BLaER1 treated with 17β-estradiol and CSF1 and Interleukin-3, amounts not matched to agents 10 nM and 100 nM (cell line): ENCODE measurements around the gene ADAM15.

Experiments
- H3K27ac ChIP-seq, 11 experiments: shearing (Covaris generic); formaldehyde crosslinking; 2 replicates each; pipeline ENCODE4 v1.8.1; 2022
- H3K27me3 ChIP-seq, 11 experiments: shearing (Covaris generic); formaldehyde crosslinking; 2 replicates each; pipeline ENCODE4 v1.8.1; 2022
- H3K36me3 ChIP-seq, 11 experiments: shearing (Covaris generic); formaldehyde crosslinking; 2 replicates each; pipeline ENCODE4 v1.8.1; 2022
- H3K4me1 ChIP-seq, 10 experiments: shearing (Covaris generic); formaldehyde crosslinking; 2 replicates each; pipeline ENCODE4 v1.8.1; 2022
- H3K4me2 ChIP-seq, 11 experiments: shearing (Covaris generic); formaldehyde crosslinking; 2 replicates each; pipeline ENCODE4 v1.8.1; 2022
- H3K4me3 ChIP-seq, 10 experiments: shearing (Covaris generic); formaldehyde crosslinking; 2 replicates each; pipeline ENCODE4 v1.8.1; 2022
- H3K9ac ChIP-seq, 11 experiments: shearing (Covaris generic); formaldehyde crosslinking; 2 replicates each; pipeline ENCODE4 v1.8.1; 2022
- H3K9me3 ChIP-seq, 11 experiments: shearing (Covaris generic); formaldehyde crosslinking; replicated peaks in 1 of 11; 2 replicates each; pipeline ENCODE4 v1.8.1; 2022
- H4K20me1 ChIP-seq, 11 experiments: shearing (Covaris generic); formaldehyde crosslinking; 2 replicates each; pipeline ENCODE4 v1.8.1; 2022
- Cebpa-rat ChIP-seq, 11 experiments: shearing (Covaris generic); IDR thresholded peaks; 2 replicates each; pipeline ENCODE4 v1.8.1; 2022

ADAM15 gene

GRCh38 chr1:155004352-155005075, 46.6 kb upstream of the ADAM15 start:
- peak overlapping the region; percentile 78 to 93 (median 87) for H3K27ac ChIP-seq
- peaks cover 55 to 72% (median 69%) of the 10 kb centered on the region in 10 experiments for H3K4me1 ChIP-seq
- H3K9ac ChIP-seq: peak overlapping the region; percentile 83 to 97 (median 87)
- peaks cover 0 to 15% (median 0%) of the 10 kb centered on the region in 11 experiments; a peak in 1 of 22 replicates for H4K20me1 ChIP-seq
- no peaks in the 10 kb centered on the region for H3K9me3 ChIP-seq
- no peaks in the 10 kb centered on the region for H3K27me3 ChIP-seq
- H3K4me2 ChIP-seq: peak overlapping the region; percentile 95 to 100 (median 98)
- no peaks in the 10 kb centered on the region; a peak in 1 of 22 replicates for H3K36me3 ChIP-seq
- H3K4me3 ChIP-seq: peak overlapping the region; percentile 80 to 99 (median 92)
- no peak for TF ChIP-seq Cebpa-rat (IDR thresholded peaks at IDR 0.05)

GRCh38 chr1:155005076-155006011, 45.8 kb upstream of the ADAM15 start:
- Histone ChIP-seq H3K4me3 (peak overlapping the region; percentile 80 to 99 (median 92)), H3K9me3 (no peaks in the 10 kb centered on the region)

GRCh38 chr1:155006601-155007101, 44.5 kb upstream of the ADAM15 start:
- Histone ChIP-seq H3K9me3 (no peaks in the 10 kb centered on the region), H3K4me1 (peaks cover 69 to 79% (median 77%) of the 10 kb centered on the region in 10 experiments), H4K20me1 (peaks cover 0 to 15% (median 0%) of the 10 kb centered on the region in 11 experiments; a peak in 1 of 22 replicates), H3K4me2 (peak overlapping the region; percentile 95 to 100 (median 98)), H3K27me3 (no peaks in the 10 kb centered on the region), H3K27ac (peak overlapping the region; percentile 78 to 93 (median 87)), H3K9ac (peak overlapping the region; percentile 75 to 97 (median 85); a peak in 21 of 22 replicates), H3K4me3 (peak overlapping the region; percentile 16 to 99 (median 62); a peak in 15 of 20 replicates), H3K36me3 (peaks cover 0 to 9% (median 3%) of the 10 kb centered on the region in 11 experiments; a peak in 6 of 22 replicates)
- TF ChIP-seq Cebpa-rat (IDR thresholded peaks at IDR 0.05): no peak

More at GRCh38 chr1:155005076-155006011, 45.8 kb upstream of the ADAM15 start:
- Histone ChIP-seq H4K20me1 (peaks cover 0 to 15% (median 0%) of the 10 kb centered on the region in 11 experiments; a peak in 1 of 22 replicates), H3K9ac (peak overlapping the region; percentile 83 to 97 (median 87)), H3K4me2 (peak overlapping the region; percentile 95 to 100 (median 98)), H3K27me3 (no peaks in the 10 kb centered on the region), H3K36me3 (no peaks in the 10 kb centered on the region; a peak in 1 of 22 replicates), H3K4me1 (peaks cover 56 to 72% (median 69%) of the 10 kb centered on the region in 10 experiments), H3K27ac (peak overlapping the region; percentile 78 to 93 (median 87))
- TF ChIP-seq Cebpa-rat (IDR thresholded peaks at IDR 0.05): no peak

GRCh38 chr1:155007251-155007828, 43.8 kb upstream of the ADAM15 start:
- peak overlapping the region in 7 of 10 experiments; percentile 11 to 99 (median 68); a peak in 11 of 20 replicates for H3K4me3 ChIP-seq
- peaks cover 0 to 9% (median 3%) of the 10 kb centered on the region in 11 experiments; a peak in 6 of 22 replicates for H3K36me3 ChIP-seq
- no peaks in the 10 kb centered on the region for H3K9me3 ChIP-seq
- H3K4me1 ChIP-seq: peaks cover 76 to 86% (median 84%) of the 10 kb centered on the region in 10 experiments
- peak overlapping the region; percentile 29 to 93 (median 86); a peak in 21 of 22 replicates for H3K27ac ChIP-seq
- no peak for TF ChIP-seq Cebpa-rat (IDR thresholded peaks at IDR 0.05)
- H3K4me2 ChIP-seq: peak overlapping the region; percentile 95 to 100 (median 98)
- H3K9ac ChIP-seq: peak overlapping the region; percentile 50 to 97 (median 75); a peak in 20 of 22 replicates
- H4K20me1 ChIP-seq: peaks cover 0 to 15% (median 0%) of the 10 kb centered on the region in 11 experiments; a peak in 6 of 22 replicates
- H3K27me3 ChIP-seq: no peaks in the 10 kb centered on the region

GRCh38 chr1:155008015-155008941, 42.8 kb upstream of the ADAM15 start:
- no peaks in the 10 kb centered on the region for H3K9me3 ChIP-seq
- no peaks in the 10 kb centered on the region for H3K27me3 ChIP-seq
- H4K20me1 ChIP-seq: peaks cover 0 to 15% (median 0%) of the 10 kb centered on the region in 11 experiments; a peak in 7 of 22 replicates
- peak overlapping the region; percentile 5 to 99 (median 54); a peak in 16 of 20 replicates for H3K4me3 ChIP-seq
- H3K36me3 ChIP-seq: peaks cover 0 to 14% (median 3%) of the 10 kb centered on the region in 11 experiments; a peak in 6 of 22 replicates
- peak in 1 of 11 experiments; percentile 51; a peak in 1 of 22 replicates for TF ChIP-seq Cebpa-rat (IDR thresholded peaks at IDR 0.05)
- H3K9ac ChIP-seq: peak overlapping the region; percentile 50 to 97 (median 75)
- peak overlapping the region; percentile 29 to 93 (median 86); a peak in 21 of 22 replicates for H3K27ac ChIP-seq
- peak overlapping the region; percentile 95 to 100 (median 98) for H3K4me2 ChIP-seq
- peaks cover 85 to 95% (median 93%) of the 10 kb centered on the region in 10 experiments for H3K4me1 ChIP-seq

GRCh38 chr1:155009221-155009711, 41.9 kb upstream of the ADAM15 start:
- Histone ChIP-seq H3K9ac (peak overlapping the region; percentile 44 to 97 (median 75); a peak in 19 of 22 replicates), H3K27me3 (no peaks in the 10 kb centered on the region), H3K4me3 (peak overlapping the region in 8 of 10 experiments; percentile 15 to 99 (median 62); a peak in 16 of 20 replicates), H4K20me1 (peaks cover 0 to 21% (median 0%) of the 10 kb centered on the region in 11 experiments; a peak in 8 of 22 replicates), H3K4me1 (peaks cover 95 to 100% (median 100%) of the 10 kb centered on the region in 10 experiments), H3K4me2 (peak overlapping the region; percentile 95 to 100 (median 98)), H3K36me3 (peaks cover 0 to 20% (median 3%) of the 10 kb centered on the region in 11 experiments; a peak in 13 of 22 replicates), H3K27ac (peak overlapping the region in 10 of 11 experiments; percentile 70 to 93 (median 86); a peak in 20 of 22 replicates), H3K9me3 (no peaks in the 10 kb centered on the region)
- TF ChIP-seq Cebpa-rat (IDR thresholded peaks at IDR 0.05): no peak

- peaks cover 0 to 25% (median 3%) of the 10 kb centered on the region in 11 experiments; a peak in 8 of 22 replicates for H4K20me1 ChIP-seq
- H3K4me3 ChIP-seq: peak overlapping the region in 9 of 10 experiments; percentile 1 to 99 (median 51); a peak in 16 of 20 replicates
Measured at GRCh38 chr1:155009742-155010141, 41.4 kb upstream of the ADAM15 start.

More at GRCh38 chr1:155009742-155010141, 41.4 kb upstream of the ADAM15 start:
- TF ChIP-seq Cebpa-rat (IDR thresholded peaks at IDR 0.05): no peak
- Histone ChIP-seq H3K27ac (peak overlapping the region; percentile 43 to 93 (median 86); a peak in 21 of 22 replicates), H3K9ac (peak overlapping the region; percentile 9 to 97 (median 72); a peak in 18 of 22 replicates), H3K9me3 (no peaks in the 10 kb centered on the region), H3K4me1 (peaks cover 95 to 100% (median 100%) of the 10 kb centered on the region in 10 experiments), H3K27me3 (no peaks in the 10 kb centered on the region), H3K4me2 (peak overlapping the region; percentile 95 to 100 (median 98)), H3K36me3 (peaks cover 3 to 25% (median 8%) of the 10 kb centered on the region in 11 experiments; a peak in 17 of 22 replicates)
